Pulmonary artery endothelial cell (primary cell): ENCODE results near the gene PTPRN2. TPM values are rescaled to one million over a fixed set of nuclear protein-coding genes. Genes with fewer than 3 reads are reported as not detected.

Experiments used
- DNase-seq: peaks from one replicate; pipeline ENCODE4 v3.0.0-alpha.2; 2011; ENCODE audit warnings: low read depth, low spot score
- total RNA-seq: library from RNA; depleted of rRNA; stranded (reverse); fragments of >200 nt; gene quantifications from 2 replicates; pipeline ENCODE4 v1.2.3, GENCODE V29; 2014

PTPRN2 gene
- total RNA-seq, 1 donor from 2014 or later, result 0.53 TPM

DNA sequence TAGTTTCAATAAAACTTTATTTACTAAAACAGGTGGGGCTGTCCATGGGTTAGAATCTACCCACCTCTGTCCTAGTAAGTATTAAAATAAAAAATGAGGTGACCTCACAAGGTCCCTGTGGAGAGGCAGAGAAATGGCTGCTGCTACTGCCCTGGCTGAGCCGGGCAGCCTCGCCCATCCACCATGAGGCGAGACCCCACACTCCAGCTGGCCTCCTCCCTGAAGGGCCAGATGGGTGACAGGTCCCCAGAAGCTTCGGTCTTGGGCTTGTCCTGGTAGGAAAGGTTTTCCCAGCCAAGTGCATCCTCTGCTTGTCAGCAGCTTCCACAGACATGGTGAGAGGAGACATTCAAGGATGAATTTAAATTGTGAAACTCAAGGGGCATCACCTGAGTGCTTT lies 565.8 kb downstream of the PTPRN2 start:
- DNase-seq, result no peak

DNA sequence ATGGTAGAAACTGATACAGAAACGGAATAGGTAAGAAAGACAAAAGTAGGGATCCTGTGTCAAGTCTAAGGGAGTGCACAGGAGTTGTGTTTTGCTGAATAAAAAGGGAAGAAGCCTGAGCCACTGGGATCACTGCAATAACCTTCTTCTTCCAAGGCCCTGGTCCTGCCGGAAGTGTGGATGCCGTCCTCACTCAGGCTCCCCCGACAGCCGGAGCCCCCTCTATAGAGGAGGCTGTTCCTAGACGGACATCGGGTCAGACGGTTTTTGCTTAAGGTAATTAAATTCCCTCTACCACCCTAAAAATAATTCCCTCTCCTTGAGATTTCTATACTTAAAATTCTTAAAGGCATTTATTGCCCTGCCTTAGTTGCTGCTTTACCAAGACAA lies 566.9 kb downstream of the PTPRN2 start:
- no peak for DNase-seq

DNA sequence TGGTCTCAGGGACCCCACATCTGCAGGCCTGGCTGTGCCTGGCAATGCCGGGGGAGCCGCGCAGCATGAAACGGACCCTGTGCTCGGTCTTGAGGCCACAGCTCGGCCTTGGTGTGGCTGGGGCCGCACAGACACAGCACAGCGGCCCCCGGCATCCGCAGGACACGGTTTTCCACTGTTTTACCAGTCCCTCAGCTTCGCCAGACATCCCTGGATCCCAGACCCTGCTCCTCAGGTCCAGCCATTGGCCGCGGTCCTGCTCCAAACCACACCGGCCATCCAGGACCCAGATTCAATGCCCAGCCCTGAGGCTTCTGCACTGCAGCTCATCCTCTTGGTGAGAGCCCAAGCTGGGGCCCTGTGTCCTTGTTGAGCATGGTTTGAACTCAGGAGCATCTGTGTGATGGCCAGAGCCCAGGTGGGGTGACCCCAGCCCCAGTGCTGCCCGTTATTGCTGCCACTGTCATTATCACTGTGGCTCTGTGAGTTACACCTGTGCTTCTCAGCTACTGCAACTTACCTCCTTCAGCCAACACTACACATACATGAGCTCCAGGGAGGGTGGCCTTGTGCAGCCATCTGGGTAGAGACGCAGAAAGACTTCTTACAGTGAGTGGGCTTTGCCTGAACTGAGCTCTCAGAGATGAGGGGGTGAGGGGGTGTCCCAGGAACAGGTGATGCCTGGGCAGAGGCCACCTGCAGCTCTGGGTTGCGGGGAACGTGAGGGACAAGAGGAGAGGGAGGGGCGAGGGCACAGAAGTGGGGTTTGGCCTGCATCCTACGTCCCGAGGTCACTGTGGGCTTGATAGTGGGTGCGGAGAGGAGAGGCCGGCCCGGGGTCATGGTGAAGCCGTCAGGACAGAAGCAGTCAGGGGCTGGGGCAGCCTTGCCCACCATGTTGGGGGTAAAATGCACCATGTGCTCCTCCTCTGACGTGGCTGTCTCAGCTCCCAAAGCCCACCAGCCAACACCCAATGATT lies 567.6 kb downstream of the PTPRN2 start:
- DNase-seq, result no peak

DNA sequence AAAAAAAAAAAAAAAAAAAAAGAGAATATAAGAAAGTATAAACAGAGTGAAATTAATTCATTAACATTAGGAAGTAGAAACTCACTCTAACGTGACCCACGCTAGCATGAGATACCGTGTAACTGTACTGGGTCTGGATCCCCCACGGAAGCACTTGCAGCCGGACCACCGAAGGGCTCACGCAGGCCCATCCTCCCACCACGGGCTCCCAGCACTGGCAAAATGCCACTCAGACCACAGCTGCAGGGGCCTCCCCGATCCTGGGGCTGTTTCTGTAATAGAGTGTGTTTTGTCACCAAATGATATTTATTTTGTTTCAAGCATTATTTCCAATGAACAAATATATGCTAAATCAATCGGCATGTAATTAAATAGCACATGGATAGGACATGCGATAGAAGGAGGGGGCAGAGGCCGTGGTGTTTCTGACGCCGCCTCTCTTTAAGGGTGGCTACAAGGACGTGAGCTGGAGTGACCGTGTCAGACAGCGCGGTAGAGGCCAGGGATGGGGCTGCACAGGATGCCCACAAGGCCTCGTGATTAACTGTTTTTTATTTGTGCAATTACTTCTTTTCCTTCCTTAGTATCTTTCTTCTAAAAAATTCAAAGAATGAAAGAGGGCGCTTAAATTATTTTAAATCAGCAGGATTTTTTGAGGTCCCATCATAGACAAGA lies 568.5 kb downstream of the PTPRN2 start:
- DNase-seq, result no peak

DNA sequence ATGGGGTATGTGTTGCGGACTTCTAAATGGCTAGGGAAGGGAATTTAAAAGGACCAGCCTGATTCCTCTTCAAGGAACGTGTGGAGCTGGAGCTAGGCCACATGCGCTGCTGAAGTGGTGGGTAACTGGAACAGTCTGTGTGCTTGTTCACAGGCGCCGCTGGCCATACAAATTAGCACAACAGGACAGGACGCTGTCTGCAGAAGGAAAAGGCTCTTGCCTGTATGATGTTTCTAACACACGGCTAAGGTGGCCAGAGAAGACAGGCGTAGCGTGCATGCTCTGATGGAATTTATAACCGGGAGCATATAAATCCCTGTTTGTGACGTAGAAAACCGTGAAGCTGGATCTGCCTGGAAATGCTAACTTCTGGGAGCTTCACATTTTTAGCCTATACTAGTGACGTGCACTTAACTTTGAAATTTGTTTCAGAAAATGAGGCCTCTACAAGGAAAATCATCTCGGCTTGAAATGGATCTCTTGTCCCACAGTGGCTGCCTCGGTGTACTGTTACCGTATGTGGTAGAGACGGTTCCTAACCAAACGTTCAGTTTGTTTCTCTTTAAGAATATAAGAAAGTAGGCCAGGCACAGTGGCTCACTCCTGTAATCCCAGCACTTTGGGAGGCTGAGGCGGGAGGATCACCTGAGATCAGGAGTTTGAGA lies 569.4 kb downstream of the PTPRN2 start:
- DNase-seq, result no peak

DNA sequence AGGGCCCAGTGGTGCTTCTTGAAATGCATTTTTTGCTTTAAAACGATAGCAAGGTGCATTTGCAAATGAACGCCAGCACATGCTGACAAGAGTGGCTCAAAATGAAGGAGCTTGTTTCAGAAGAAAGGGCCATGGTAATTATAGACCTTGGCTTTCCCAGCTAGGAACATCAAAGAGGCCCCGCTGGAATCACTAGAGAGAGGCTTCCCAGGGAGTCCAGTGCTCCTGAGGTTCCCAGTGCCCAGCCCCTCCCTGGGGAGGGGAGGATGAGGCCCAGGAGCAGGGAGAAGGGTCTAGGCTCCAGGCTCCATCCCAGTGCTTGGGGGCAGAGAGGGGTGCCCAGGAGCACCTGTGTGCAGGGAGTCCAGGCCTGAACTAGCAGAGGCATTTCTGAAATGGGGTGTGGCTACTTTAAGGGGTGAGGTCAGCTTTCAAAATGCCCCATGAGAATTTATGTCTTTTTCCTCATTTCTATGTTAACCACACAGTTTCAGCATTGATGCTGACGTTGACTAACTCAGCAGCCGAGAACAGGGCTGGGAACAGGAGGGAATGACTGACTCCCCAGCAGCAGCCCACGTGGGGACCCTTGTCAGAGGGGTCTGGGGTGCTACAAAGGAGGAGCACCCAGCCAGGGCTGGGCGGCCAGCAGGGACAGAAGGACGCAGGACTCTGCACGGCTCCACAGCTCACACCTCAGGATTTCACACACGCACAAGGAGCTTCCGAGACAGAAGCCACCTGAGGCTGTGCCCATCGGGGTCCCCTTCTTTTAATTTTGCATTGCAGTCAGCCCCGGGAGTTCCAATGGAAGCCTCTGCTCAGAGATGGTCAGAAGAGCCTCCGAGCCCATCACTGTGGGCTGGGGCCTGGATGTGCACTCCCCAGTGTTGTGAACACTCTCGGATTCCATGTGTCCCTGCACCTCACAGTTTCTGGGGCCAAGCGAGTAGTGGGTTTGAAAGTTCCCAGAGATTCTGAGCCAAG lies 570.2 kb downstream of the PTPRN2 start:
- no peak for DNase-seq

DNA sequence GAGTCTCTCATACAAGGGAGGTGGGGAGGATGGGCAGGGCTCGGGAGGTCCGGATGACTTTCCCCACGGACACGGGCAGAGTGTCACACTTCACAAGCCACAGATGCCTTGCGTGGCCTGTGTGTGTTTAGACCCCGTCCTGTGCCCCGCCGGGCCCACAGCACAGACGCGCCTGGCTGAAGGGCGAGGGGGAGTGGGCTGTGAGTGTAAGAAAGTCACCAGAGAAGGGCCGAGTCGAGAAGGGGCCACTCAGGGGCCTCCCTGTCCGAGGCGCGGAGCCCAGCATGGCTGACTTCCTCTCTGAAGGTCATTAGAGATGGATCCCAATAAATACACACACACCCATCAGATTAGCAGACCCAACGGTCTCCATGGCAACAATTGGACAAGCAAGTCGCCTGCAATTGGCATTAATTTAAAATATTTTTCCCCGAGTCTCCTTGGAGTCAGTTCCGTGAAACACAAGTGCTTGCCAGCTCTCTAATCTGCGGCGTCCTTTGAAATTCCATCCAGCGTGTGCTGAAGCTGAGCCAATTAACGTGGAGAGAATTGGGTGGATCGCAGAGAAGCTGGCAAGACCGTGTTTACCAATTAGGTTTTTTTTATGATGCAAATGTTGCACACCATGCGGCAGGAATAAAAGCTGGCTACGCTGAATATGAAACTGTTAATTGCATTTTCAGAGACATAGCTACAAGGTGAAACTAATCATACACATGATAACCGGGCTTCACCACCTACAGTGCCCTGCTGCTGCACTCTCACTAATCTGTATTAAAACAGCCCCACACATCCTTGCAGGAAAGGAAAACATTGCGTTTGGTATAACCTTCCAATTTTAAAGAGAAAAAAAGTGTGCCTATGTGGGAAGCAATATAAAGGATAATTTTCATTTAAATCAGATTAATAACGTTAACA lies 571.2 kb downstream of the PTPRN2 start:
- DNase-seq, result no peak

DNA sequence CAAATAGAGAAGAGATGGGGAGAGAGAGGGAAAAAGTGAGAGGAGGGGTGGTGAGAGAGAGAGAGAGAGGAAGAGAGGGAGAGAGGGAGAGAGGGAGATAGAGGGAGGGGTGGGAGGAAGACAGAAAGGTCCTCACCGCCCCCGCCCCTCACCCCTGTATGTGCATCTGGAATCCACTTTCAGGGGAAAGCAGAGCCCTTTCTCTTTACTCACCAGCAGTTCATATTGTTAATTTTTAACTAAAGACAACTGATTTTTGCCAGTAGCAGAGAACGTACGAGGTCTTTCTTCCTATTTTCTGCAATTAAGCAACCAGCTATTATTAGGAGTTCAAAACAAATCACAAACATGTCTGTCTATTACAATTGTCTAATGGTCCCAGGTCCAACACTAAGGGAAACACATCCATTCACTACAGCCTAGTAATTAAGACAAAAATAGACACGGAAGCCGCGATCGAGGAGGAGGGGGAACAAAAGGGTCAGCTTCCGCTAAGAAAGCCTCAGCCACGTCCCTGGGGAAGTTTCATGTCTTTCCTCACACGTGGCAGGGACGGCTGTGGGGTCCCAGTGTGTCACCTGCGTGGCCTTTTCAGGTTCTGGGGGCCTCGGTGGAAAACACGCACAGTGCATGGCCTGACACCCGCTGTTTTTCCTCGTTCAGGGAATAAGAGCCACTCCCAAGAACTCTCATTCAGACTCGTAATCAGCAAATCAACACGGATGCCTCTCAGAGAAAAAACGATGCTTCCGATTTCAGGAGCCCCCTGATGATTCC lies 572.0 kb downstream of the PTPRN2 start:
- no peak for DNase-seq

DNA sequence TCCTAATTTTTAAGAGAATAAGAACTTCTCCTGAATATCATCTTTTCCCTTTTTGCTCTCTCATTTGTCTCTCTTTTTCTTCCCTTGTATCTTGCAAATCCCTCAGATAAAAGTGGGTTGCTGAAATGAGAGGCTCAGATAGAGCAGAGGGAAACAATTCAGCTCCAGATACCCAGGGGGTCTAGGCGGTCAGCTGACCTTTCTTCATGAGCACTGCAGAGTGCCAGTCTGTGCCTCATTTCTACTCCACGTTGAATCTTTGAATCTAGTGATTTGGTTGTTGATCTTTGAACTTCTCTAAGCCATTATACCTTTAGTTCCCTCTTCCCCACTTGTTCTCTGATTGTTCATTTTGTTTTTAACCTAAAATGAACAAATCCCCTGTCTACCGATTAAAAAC lies 572.6 kb downstream of the PTPRN2 start:
- DNase-seq, result no peak

DNA sequence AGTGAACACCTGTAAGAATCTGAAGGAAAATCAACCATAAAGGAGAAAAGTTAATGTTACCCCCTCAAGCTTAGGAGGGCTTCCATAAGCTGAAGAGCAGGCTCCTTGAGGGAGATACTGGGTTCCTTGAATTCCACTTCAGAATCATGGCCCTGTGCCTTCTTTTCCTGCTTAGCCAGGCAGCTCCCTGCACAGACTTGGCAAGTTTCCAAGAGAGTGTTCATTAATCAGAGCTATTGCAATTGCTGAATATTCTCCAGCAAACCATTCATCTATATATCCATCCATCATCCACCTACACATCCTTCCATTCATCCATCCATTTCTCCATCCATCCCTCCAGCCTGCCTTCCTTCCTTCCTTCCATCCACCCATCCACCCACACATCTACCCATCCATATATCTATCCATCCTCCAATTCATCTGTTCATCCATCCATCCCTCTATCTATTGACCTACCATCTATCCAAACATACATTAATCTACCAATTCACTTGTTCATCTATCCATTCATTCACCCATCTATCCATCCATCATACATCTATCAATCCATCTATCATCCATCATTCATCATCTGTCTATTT lies 574.4 kb downstream of the PTPRN2 start:
- no peak for DNase-seq

DNA sequence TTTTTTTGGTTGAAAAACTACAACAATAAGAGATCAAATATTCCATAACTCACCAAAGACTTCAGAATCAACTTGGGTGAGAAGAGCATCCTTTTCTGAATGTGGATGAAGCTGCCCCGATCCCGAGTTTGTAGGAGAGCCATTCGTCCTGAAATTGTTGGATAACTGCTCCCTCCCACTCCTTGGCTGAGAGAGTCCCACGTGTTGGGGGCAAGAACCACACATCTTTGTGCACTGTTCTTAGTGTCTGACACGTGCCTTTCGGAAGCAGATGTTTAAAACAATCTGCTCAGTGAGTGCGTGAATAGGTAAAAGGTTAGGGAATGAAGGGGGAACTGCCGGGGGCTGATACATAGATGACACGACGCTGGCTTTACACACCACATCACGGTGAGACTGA lies 575.7 kb downstream of the PTPRN2 start:
- no peak for DNase-seq

DNA sequence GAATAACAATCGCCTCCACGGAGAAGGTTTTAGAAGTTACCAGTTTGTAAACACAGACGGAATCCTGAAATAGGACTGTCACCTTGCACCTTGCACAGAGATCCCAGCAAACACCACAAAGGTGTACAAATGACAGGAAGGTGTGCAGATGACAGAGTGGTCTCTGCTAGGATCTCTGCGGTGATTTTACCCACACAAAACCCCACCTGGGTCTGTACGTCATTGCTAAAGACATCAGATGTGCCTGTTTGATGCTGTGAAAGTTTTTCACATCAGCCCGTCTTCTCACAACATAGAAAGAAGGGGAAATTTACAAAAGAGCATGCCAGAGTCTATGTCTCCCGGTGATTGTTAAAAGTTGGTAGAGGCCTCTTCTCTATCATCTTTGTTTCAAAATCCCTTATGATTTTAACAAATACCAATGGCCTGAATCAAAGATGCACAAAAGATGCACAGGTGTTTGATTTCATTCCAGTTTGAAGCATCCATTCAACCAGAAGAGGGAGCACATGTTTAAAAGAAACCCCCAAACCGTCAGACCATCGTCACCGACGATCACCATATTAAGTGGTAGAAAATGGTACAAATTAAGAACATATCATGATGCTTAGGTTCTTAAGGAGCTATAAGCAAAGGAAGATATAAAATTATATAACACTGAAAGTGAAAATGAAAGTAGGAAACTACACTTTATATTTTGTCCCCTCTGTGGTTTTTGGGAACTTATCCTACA lies 576.5 kb downstream of the PTPRN2 start:
- no peak for DNase-seq

DNA sequence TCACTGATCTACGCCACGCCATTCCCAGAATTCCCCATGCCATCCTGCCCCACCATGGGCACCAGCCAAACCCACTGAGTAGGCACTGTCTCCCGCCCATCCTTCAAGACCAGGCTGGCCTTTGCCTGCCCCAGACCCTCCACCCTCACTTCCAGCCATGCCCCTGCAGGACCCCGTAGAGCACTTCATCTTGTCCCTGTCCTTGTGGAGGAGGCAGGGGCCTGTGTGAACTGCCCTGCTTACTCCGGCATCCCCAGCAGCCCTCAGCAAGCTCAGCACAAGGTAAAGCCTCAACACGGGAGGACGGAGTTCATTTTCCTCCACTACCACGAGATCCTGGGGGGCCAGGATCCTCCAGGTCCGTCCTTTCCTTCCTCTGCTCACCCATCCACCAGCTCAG lies 577.7 kb downstream of the PTPRN2 start:
- DNase-seq, result no peak

DNA sequence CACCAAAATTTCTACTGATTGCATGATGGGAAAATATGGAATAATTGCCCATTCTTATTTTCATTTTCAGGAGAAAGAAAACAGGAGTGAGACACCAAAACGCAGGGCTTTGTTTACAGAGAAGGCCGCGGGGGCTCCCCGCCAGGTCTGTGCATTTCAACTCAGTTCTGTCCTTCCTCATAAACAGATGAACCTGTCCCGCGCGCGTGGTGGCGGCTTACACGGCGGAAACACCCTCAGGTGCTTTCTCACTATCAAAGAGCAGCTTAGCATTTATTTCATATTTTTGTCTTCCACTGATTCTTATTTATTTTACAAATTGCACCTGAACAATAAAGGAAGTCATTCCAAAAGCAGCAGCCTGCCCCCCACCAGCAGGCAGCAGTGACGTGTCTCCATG lies 579.4 kb downstream of the PTPRN2 start:
- no peak for DNase-seq

DNA sequence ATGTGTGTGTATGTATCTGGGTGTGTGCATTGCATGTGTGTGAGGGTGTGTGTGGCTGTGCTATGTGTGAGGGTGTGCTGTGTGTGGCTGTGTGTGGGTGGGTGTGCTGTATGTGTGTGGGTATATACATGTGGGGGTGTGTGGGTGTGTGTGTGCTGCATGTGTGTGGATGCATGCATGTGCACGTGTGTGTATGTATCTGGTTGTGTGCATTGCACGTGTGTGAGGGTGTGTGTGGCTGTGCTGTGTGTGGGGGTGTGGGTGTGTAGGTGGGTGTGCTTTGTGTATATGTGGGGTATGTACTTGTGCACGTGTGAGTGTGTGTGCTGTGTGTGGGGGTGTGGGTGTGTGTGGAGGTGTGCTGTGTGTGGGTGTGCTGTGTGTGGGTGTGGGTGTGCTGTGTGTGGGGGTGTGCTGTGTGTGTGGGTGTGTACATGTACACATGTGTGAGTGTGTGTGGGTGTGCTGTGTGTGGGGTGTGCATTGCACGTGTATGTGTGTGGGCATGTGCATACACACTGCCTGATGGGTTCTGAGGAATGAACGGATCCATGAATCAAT lies 579.8 kb downstream of the PTPRN2 start:
- no peak for DNase-seq

DNA sequence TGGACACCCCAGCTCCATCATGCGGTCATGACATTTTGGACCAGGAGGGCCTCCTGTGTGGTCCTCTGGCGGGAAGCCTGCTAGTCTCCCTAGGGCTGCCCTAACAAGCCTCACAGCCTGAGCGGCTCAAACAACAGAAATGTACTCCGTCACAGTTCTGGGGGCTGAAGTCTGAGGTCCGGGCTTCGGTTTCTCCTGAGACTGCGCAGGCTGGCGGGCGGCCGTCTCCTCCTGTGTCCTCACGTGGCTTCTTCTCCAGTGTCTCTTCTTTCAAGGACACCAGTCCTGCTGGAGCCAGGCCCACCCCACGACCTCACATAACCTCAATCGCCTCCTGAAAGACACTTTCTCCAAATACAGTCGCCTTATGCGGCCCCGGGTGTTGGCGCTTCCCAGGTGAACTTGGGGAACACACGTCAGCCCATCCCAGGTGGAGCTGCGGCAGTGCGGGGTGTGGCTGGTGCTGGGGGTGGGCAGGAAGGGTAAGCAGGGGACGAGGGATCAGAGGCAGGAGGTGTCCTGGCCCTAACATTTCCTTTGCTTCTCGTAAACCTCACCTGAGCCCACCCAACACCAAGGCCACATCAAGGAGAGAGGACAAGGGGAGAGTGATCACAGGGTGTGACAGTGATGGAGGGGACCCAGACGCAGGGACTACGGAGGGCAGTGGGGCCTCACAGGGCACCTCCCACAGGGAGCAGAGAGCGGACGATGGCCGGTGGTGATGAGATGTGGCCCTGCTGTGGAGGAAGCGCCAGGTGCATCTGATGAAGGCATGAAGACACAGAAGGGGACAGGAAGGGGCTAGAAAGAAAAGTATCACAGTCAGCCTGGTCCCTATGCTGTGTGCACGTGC lies 580.6 kb downstream of the PTPRN2 start:
- DNase-seq, result no peak

DNA sequence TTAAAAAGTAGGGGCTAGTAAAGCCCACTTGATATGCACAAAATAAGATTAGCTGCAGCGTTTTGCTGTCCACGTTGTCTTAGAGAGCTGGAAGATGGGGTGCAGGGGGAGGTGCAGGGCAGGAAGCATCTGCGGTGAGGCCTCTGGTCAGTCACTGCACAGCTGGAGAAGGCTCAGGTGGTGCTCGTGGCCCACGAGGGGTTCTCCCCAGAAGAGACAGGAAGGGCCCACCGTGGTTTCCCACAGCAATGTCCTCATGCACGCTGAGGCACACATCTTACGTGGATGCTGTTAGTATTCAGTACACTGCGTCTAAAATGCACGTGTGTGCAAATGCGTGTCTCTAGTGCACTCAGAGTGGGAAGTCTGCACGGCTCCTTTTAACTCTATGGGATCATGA lies 582.1 kb downstream of the PTPRN2 start:
- no peak for DNase-seq
